Muscle of leg (tissue), 11 donors: ENCODE results near the gene NUP62. TPM values are rescaled to one million over a fixed set of nuclear protein-coding genes. Genes with fewer than 3 reads are reported as not detected.

ENCODE experiments used
- DNase-seq: peaks from one replicate; pipeline ENCODE4 v3.0.0; 2013
- H3K27ac ChIP-seq: one replicate; pipeline ENCODE4 v1.5.1; 2013; ENCODE audit warnings: mild to moderate bottlenecking, low read length, control low read depth
- H3K27me3 ChIP-seq: one replicate; pipeline ENCODE4 v1.6.1; 2013; ENCODE audit warnings: low read length; ENCODE audit not compliant: control insufficient read depth, insufficient read depth
- H3K36me3 ChIP-seq: one replicate; pipeline ENCODE4 v1.6.1; 2013; ENCODE audit warnings: low read length; ENCODE audit not compliant: control insufficient read depth, insufficient read depth
- H3K4me1 ChIP-seq: one replicate; pipeline ENCODE4 v1.6.1; 2013; ENCODE audit warnings: low read length; ENCODE audit not compliant: control insufficient read depth, insufficient read depth
- H3K4me3 ChIP-seq: one replicate; pipeline ENCODE4 v1.5.1; 2013; ENCODE audit warnings: low read length, control low read depth
- H3K9me3 ChIP-seq: replicated peaks from 2 replicates; pipeline ENCODE4 v1.6.1; 2013; ENCODE audit warnings: low read depth, low read length; ENCODE audit not compliant: control insufficient read depth
- WGBS: methylation state at CpG from one replicate; pipeline ENCODE4 v1.1.5; 2013; ENCODE audit warnings: missing lambda C conversion rate; ENCODE audit not compliant: insufficient coverage; 5-methylcytosine and 5-hydroxymethylcytosine counted together
- polyA plus RNA-seq, 8 donors: library from polyadenylated mRNA; unstranded; fragments of 120-200 nt; gene quantifications; one replicate each; pipeline versions ENCODE4 v1.2.1 to v1.2.3, GENCODE V29; 2013; ENCODE audit warnings: inconsistent platforms in 1 of 8, low replicate concordance in 1 of 8; ENCODE audit not compliant: insufficient read length in 8 of 8, insufficient read depth in 1 of 8
- total RNA-seq: library from RNA; stranded (reverse); fragments of 120-200 nt; gene quantifications from one replicate; pipeline ENCODE4 v1.2.4, GENCODE V29; 2013

The NUP62 gene
- total and polyA plus RNA-seq, 9 donors, result 37.6 to 61.9 (median 51.7) TPM

DNA sequence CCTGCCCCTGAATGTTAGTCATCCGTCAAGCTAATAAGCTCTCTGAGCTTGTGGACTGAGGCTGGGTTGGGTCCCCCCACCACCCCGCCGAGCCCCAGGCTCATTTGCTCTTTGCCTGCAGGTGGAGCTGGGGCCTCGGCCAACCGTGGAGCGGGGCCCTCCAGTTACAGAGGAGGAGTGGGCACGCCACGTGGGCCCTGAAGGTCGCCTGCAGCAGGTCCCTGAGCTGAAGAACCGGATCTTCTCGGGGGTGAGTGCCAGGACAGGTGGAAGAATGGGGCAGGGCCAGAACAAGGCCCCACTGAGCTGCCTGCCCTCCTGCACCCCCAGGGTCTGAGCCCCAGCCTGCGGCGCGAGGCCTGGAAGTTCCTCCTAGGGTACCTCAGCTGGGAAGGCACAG is 46.7 kb downstream of the NUP62 start:
- H3K36me3 ChIP-seq, result peaks cover 65% of the 10 kb centered on the region
- H3K27ac ChIP-seq, result no peak overlapping the region
- H3K9me3 ChIP-seq, result no peaks in the 10 kb centered on the region
- peaks cover 14% of the 10 kb centered on the region for H3K4me1 ChIP-seq
- WGBS, result 98% methylated on average over 14 of the region's 14 CpGs
- H3K4me3 ChIP-seq, result no peak overlapping the region
- H3K27me3 ChIP-seq, result no peaks in the 10 kb centered on the region
- DNase-seq, result no peak

- no peaks in the 10 kb centered on the region for H3K27me3 ChIP-seq
- no peaks in the 10 kb centered on the region for H3K9me3 ChIP-seq
- WGBS, result 85% methylated on average over 26 of the region's 31 CpGs
- no peak overlapping the region for H3K27ac ChIP-seq
- peaks cover 11% of the 10 kb centered on the region for H3K4me1 ChIP-seq
- H3K36me3 ChIP-seq, result peaks cover 62% of the 10 kb centered on the region
- no peak for DNase-seq
- H3K4me3 ChIP-seq, result no peak overlapping the region
Observed at GRCh38 chr19:49881672-49882394, 47.5 kb downstream of the NUP62 start.

- DNase-seq, result no peak
- H3K27me3 ChIP-seq, result no peaks in the 10 kb centered on the region
- no peaks in the 10 kb centered on the region for H3K9me3 ChIP-seq
- no peak overlapping the region for H3K27ac ChIP-seq
- peaks cover 62% of the 10 kb centered on the region for H3K36me3 ChIP-seq
- no peak overlapping the region for H3K4me3 ChIP-seq
- peaks cover 11% of the 10 kb centered on the region for H3K4me1 ChIP-seq
- 98% methylated on average over 13 of the region's 17 CpGs for whole genome bisulfite sequencing
Observed at GRCh38 chr19:49881186-49881585, 48.1 kb downstream of the NUP62 start.

DNA sequence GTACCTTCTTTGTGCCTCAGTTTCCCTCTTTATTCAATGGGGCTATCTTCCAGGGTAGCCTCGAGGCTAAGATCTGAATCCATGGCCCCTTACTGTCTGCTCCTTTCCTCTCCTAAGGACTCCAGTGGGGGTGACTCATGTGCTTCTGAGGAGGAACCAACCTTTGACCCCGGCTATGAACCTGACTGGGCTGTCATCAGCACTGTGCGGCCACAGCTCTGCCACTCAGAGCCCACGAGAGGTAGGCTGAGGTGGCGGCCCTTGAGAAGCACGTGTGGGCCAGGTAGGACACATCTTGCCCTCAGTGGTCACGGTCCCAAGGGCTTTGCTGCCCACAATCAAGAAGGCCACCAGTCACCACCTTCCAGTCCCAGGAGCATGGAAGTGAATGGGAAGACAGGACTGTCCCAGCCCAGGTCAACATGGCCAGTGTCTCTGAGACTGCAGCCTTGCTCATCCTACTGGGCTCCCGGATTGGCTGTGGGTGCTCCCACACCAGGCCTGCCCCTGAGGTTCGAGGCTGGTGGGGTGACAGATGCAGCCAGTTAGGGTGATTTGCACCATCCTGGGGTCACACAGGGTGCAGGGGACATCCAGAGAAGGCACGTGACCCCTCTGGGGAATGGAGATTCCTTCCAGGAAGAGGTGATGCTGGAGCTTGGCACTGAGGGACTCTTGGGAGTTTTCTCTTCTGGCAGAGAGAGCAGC is 49.0 kb downstream of the NUP62 start:
- Histone ChIP-seq H3K36me3 (peaks cover 62% of the 10 kb centered on the region), H3K4me3 (no peak overlapping the region), H3K27ac (no peak overlapping the region), H3K4me1 (peaks cover 18% of the 10 kb centered on the region), H3K27me3 (no peaks in the 10 kb centered on the region), H3K9me3 (no peaks in the 10 kb centered on the region)
- no peak for DNase-seq
- WGBS, result 91% methylated on average over 10 of the region's 10 CpGs

GRCh38 chr19:49879243-49879963 is 49.9 kb downstream of the NUP62 start:
- Histone ChIP-seq H3K36me3 (peaks cover 61% of the 10 kb centered on the region), H3K9me3 (no peaks in the 10 kb centered on the region), H3K4me3 (no peak overlapping the region), H3K27me3 (no peaks in the 10 kb centered on the region), H3K4me1 (peaks cover 24% of the 10 kb centered on the region), H3K27ac (no peak overlapping the region)
- DNase-seq, result peak; percentile 55
- 92% methylated on average over 4 of the region's 12 CpGs for WGBS

- H3K27ac ChIP-seq, result peak overlapping the region; percentile 99
- H3K4me3 ChIP-seq, result no peak overlapping the region
- DNase-seq, result peak; percentile 52
- H3K27me3 ChIP-seq, result no peaks in the 10 kb centered on the region
- H3K4me1 ChIP-seq, result peaks cover 24% of the 10 kb centered on the region
- H3K36me3 ChIP-seq, result peaks cover 61% of the 10 kb centered on the region
- 80% methylated on average over 6 of the region's 9 CpGs for WGBS
- H3K9me3 ChIP-seq, result no peaks in the 10 kb centered on the region
Observed at GRCh38 chr19:49878744-49879070, 50.6 kb downstream of the NUP62 start.

GRCh38 chr19:49877879-49878743 is 51.2 kb downstream of the NUP62 start:
- Histone ChIP-seq H3K4me1 (peaks cover 24% of the 10 kb centered on the region), H3K4me3 (peak overlapping the region; percentile 87), H3K27ac (peak overlapping the region; percentile 99), H3K9me3 (no peaks in the 10 kb centered on the region), H3K36me3 (peaks cover 55% of the 10 kb centered on the region), H3K27me3 (no peaks in the 10 kb centered on the region)
- WGBS, result 2% methylated on average over 34 of the region's 41 CpGs
- DNase-seq, result peak; percentile 99

- DNase-seq, result peak; percentile 100
- peaks cover 46% of the 10 kb centered on the region for H3K36me3 ChIP-seq
- WGBS, result 0% methylated on average over 51 of the region's 61 CpGs
- no peaks in the 10 kb centered on the region for H3K27me3 ChIP-seq
- no peaks in the 10 kb centered on the region for H3K9me3 ChIP-seq
- peak within 1 kb of the TSS; percentile 99 for H3K27ac ChIP-seq
- H3K4me1 ChIP-seq, result peaks cover 24% of the 10 kb centered on the region
- peak within 1 kb of the TSS; percentile 87 for H3K4me3 ChIP-seq
Observed at GRCh38 chr19:49877020-49877878, 52.1 kb downstream of the NUP62 start, which contains the start of the genes AKT1S1 and TBC1D17. Gene AKT1S1, minus strand, starts transcription at chr19:49877355. Its CDS starts 4,060 bp downstream, at chr19:49873295. Gene TBC1D17, plus strand, starts transcription at chr19:49877702. Its CDS starts 22 bp downstream, at chr19:49877724.

- Histone ChIP-seq H3K4me3 (peak overlapping the region; percentile 87), H3K27ac (peak overlapping the region; percentile 99), H3K4me1 (peaks cover 24% of the 10 kb centered on the region), H3K36me3 (peaks cover 43% of the 10 kb centered on the region), H3K27me3 (no peaks in the 10 kb centered on the region), H3K9me3 (no peaks in the 10 kb centered on the region)
- DNase-seq, result peak; percentile 100
- whole genome bisulfite sequencing, result 0% methylated on average over 45 of the region's 46 CpGs
Observed at GRCh38 chr19:49876422-49877019, 52.8 kb downstream of the NUP62 start.
